Stimulated activated CD8-positive, alpha-beta memory T cell treated with anti-CD3 and anti-CD28 coated beads, Interleukin-12 subunit alpha, Interleukin-12 subunit beta, amount 100 ng/mL, for 4 hours (primary cell): ENCODE data around the gene SVOPL.

Experiments
- DNase-seq: peaks from one replicate; pipeline ENCODE4 v3.0.0-alpha.2; 2020; ENCODE audit warnings: low read depth

SVOPL gene

DNA sequence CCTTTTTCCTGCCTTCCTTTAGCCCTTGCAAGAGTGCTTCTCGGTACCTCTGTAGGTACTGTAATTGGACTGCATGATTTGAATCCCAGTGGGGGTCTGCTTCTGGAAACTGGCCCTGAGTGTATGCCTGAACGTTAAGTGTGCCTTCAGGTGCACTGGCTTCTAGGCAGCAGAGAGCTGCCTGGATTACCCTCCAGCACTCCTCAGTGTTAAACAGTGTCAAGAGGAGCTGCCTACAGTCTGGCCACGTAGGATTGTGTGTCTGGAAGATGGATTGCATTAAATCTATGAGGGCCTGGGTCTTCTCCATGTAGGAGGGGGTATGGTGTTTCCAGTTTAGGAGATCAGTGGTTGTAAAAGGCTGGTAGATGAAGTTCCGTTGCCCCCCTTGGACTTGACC, 137.4 kb downstream of the SVOPL start:
- DNase-seq = no peak

DNA sequence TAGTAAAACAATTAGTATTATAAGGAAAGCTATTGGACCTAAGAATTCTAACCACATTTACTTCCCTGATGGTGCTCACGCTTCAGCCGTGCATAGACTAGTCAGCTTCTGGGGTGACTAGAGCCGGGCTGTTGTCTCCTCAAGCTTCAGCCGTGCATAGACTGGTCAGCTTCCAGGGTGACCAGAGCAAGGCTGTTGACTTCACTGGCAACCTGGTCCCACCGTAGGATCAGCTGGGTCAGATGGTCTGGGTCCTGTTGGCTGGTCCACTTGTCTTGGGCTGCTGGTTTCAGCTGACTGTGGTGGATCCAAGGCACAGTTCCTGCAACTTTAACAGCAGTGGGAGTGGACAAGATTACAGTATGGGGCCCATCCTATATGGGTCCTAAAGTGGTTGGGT, 141.7 kb downstream of the SVOPL start:
- DNase-seq = no peak

DNA sequence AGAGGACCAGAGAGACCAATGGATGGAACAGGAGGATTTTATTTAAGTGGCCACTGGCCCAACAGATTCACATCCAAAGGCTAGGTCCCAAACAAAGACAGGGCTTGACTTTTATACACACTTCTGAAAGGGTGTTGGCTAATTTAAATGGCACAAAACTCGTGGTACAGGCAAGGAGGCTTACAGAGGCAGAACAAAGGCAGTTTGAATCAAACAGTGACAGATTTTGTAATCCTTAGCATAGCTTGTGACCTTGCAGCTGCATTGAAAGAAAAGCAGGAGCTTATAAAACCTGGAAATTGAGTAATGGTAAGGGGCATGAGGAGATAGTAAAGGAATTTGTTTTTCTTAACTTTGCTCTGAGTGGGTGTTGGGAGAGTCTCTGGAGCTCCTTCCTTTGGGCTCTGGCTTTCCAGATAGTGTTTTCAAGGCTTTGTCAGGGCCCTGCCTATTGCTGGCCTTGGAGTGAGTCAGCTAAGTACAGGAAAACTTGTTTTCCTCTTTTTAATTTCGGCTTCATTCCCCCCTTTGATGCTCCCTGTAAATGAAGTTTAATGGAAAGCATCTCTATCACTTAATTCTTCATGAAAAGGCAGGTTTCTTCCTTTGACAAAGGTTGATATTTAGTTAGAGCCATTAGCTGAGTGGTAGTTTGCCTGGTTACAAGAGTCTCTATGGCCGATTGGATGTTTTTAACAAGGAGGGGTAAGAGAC, 144.2 kb downstream of the SVOPL start:
- DNase-seq = no peak

DNA sequence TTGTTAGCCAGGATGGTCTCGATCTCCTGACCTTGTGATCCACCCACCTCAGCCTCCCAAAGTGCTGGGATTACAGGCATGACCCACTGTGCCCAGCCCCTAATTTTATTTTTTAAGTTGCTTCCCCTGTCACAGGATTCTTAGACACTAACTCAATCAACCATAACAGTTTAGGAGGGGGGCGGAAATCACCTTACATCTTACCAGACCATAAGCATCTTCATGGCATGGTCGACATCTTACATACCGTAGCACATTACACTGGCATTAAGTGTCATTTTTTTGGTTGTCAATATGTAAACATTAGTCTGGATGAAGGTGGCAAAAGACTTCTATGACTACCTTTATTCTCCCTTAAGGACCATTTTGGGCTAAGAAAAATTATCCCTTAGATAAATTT, 145.5 kb downstream of the SVOPL start:
- no peak for DNase-seq

DNA sequence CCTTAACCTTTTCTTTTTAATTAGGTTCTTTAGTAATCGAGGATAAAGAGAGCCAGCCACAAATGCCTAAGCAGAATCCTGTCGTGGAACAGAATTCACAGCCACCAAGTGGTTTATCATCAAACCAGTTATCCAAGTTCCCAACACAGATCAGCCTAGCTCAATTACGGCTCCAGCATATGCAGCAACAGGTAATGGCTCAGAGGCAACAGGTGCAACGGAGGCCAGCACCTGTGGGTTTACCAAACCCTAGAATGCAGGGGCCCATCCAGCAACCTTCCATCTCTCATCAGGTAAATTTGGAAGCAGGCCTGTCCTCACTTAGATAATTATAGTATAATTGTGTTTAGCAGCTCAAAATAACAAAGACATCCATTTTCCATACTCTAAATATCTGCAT, 146.5 kb downstream of the SVOPL start:
- no peak for DNase-seq

DNA sequence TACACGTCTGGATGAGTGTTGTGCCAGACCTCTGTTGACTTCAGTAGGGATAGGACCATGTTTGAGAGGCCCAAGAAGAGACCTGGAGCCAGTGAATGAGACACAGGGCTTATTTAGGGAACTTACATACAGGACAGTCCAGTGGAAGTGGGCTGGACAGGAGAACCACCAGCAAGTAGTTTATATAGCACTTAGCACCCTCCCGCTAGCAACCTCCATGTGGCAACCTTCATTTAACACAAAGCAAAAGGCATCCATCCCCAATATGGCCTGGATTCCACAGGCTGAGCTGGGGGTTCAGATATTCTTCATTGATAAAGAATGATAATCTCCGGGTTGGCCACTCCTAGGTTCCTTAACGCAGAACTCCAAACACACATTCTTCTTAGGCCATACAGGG, 147.4 kb downstream of the SVOPL start:
- no peak for DNase-seq

DNA sequence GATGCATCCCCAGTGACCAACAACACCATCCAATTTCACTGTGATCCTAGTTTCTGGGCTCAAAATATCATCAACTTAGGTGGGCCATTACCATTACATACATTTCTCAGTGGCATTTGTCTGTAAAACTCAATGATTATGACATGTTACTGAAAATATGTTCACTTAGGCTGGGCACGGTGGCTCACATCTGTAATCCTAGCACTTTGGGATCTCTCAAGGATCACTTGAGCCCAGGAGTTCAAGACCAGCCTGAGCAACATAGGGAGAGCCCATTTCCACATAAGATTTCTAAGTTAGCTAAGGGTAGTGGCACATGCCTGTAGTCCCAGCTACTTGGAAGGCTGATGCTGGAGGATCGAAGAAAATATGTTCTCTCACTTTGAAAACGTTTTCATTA, 150.1 kb downstream of the SVOPL start:
- DNase-seq = no peak

DNA sequence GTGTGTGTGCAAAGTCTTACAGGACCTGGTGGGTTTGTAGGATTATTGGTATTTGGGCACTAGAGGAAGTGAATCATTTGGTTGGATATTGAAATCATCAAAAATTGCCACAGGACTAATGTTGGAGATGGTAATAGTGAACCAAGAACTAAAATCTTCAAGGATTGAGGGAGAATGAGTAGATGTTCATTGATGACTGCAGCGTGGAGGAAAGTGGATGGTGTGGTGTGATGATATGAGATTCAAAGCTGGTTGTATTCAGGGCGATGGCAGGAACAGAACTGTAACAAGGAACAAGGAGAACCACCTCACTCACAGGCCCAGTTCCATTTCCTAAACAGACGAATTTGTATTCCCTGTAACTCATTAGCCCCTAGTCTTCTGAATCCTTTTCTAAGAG, 150.8 kb downstream of the SVOPL start:
- no peak for DNase-seq

DNA sequence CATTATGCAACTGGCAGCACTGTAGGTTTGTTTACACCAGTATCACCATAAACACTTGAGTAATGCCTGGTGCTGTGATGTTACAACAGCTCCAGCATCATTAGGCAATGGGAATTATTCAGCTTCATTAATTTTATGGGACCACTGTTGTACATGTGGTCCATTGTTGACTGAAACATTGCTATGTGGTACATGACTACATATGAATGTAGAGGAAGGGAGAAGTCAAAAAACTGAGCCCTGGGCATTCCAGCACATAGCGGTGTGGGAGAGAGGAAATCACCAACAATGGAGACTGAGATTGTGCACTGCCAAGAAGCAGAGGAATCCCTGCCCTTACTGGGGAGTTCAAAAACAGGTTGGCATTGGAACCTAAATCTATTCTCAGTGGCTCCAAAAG, 152.1 kb downstream of the SVOPL start:
- DNase-seq = no peak

DNA sequence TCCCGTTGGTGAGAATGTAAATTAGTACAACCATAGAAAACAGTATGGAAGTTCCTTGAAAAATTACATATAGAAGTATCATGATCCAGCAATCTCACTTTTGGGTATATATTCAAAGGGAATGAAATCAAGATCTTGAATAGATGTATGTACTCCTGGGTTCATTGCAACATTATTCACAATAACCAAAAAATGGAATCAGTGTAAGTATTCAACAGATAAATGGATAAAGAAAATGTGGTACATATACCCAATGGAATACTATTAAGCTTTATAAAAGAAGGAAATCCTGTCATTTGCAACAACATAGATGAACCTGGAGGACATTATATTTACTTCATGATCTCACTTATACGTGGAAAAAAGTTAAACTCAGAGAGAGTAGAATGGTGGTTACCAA, 154.3 kb downstream of the SVOPL start:
- no peak for DNase-seq

DNA sequence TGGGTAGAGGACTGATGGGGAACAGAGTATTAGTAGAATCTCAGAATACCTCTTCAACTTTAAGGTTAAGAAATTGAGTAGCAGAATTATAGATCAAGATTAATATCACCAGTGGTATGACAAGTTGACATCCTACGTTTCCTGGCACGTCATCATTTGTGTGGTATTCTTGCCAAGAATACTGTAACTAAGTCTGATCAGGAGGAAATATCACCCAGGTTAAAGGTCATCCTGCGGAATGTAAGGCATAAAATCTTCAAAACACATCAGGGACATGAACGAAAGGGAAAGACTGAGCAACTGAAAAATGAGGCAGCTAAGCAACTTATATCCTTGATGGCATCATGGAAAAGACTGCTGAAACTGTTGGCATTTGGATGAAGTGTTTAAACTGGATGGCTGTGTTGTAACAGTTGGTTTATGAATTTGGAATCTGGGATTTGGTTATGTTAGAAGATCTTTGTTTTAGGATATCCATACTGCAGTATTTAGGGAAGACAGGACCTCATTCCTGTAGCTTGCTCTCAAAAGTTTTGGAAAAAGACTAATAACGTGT, 155.0 kb downstream of the SVOPL start:
- no peak for DNase-seq

DNA sequence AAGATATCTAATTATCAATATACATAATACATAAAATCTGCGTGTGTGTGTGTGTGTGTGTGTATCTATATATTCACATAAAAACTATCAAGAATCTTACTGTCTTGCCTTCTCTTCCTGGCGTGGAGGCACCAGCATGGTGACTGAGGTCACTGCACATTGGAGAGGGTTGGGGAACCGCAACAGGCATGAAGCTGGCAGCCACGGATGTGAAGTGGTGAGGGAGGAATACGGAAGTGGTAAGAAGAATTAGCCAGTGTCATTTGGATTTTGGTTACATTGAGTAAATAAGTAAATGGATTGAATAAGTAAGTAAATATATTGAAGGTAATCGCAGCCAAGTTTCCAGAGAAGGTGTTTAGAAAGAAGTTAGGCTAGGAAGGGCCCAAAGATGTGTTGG, 156.0 kb downstream of the SVOPL start:
- DNase-seq = no peak
